HAP-1 (cell line): ENCODE measurements around the gene OR4M2.
"Not testable (repeated sequence)": the region's sequence is repeated elsewhere in the genome, so short reads cannot be mapped to it uniquely, and the experiment has no call there.

Experiments used
- DNase-seq, 2 experiments: peaks; one replicate each; pipeline ENCODE4 v3.0.0-alpha.2; 2016 to 2020; ENCODE audit warnings: low spot score in 2 of 2
- H3K27me3 ChIP-seq: fragments of 250-450 bp; sonication (Bioruptor Pico); 2 replicates; pipeline ENCODE4 v1.5.1; 2020; ENCODE audit warnings: low read depth, mild to moderate bottlenecking, moderate library complexity
- H3K36me3 ChIP-seq: fragments of 250-450 bp; sonication (Bioruptor Pico); replicated peaks from 2 replicates; pipeline ENCODE4 v1.5.1; 2020; ENCODE audit warnings: mild to moderate bottlenecking
- H3K4me1 ChIP-seq: fragments of 250-450 bp; sonication (Bioruptor Pico); 2 replicates; pipeline ENCODE4 v1.5.1; 2020; ENCODE audit warnings: mild to moderate bottlenecking
- H3K4me3 ChIP-seq: fragments of 250-450 bp; sonication (Bioruptor Pico); 2 replicates; pipeline ENCODE4 v1.5.1; 2020; ENCODE audit warnings: mild to moderate bottlenecking, moderate library complexity
- H3K9me3 ChIP-seq: fragments of 250-450 bp; sonication (Bioruptor Pico); 2 replicates; pipeline ENCODE4 v1.5.1; 2020; ENCODE audit warnings: mild to moderate bottlenecking, moderate library complexity
- in situ Hi-C: fragments of 300-500 bp; cut with MboI; formaldehyde crosslinking; loops from 3 replicates; pipeline ENCODE4 v1.14.3; 2020; ENCODE audit warnings: low sequenced_read_pairs, inconsistent platforms, mixed read lengths

The OR4M2 gene

DNA sequence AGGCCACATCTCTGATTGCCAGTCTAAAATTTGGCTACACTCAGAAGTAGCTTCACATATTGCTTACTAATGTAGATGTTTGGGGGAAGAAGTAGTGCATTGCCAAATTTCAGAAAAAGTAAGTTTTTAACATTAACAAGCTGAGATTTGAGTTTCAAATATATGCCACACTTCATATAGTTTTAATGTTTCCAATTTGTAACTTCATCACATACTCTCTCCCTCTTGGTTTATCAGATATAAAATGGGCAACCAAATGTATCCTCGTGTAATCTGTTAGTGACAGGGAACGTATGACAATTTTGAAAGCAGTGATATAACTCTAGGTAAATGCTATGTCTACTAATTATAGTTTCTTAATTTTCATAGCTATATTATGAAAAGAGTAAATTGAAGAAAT lies at the start of gene OR4M2:
TSS of gene OR4M2 (plus strand) at position 301 of the 400 bp plus-strand sequence. CDS start at position 399, 98 bp downstream.
- H3K36me3 ChIP-seq, H3K9me3 ChIP-seq, H3K4me1 ChIP-seq, in situ Hi-C loops, H3K27me3 ChIP-seq, DNase-seq, H3K4me3 ChIP-seq: not testable (repeated sequence)

GRCh38 chr15:22069267-22069666 lies 11.1 kb upstream of the OR4M2 start:
- H3K9me3 ChIP-seq, H3K4me3 ChIP-seq, H3K4me1 ChIP-seq, H3K36me3 ChIP-seq, in situ Hi-C loops, H3K27me3 ChIP-seq, DNase-seq: not testable (repeated sequence)

DNA sequence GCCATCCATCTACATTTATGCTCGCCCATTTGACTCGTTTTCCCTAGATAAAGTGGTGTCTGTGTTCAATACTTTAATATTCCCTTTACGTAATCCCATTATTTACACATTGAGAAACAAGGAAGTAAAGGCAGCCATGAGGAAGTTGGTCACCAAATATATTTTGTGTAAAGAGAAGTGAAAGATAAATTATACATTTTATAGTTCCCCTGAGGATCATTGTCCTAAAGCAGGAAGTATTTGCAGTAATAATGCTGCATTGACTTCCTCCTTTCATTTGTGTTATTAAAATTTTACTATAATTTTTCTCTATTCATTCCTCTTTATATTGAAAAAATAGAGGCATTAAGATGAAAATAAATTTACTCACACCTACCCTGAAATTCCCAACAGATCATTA lies 1.1 kb downstream of the OR4M2 start:
- H3K36me3 ChIP-seq, DNase-seq, H3K27me3 ChIP-seq, in situ Hi-C loops, H3K9me3 ChIP-seq, H3K4me1 ChIP-seq, H3K4me3 ChIP-seq: not testable (repeated sequence)

DNA sequence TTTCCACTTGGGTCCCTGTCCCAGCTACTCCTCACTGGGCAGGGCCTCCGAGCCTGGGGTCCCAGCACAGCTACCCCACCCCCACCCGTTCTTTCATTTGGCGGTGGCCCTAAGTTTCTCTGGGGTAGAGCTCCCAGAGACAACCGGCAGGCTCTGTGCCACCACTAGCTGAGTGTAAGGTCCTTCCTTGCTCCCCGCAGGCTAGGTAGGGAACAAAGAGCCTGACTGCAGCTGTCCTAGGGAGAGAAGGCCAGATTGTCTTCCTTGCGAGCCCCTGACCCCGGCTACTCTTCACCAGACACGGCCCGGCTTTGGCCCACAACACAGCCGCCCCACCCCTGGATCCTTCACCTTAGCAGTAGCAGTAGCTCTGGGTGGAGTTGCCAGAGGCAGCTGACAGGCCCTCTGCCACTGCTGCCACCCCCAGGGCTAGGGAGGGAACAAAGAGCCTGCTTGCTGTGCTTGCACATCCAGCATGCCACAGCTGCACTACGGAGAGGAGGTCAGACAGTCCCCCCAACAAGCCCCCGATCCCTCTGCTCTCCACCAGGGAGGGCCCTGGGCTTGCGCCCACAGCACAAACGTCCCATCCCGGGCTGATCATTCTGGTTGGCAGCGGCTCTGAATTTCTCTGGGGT lies 18.4 kb downstream of the OR4M2 start:
- H3K4me3 ChIP-seq, in situ Hi-C loops, H3K27me3 ChIP-seq, H3K4me1 ChIP-seq, H3K9me3 ChIP-seq, H3K36me3 ChIP-seq: not testable (repeated sequence)
- peak in 1 of 2 experiments; percentile 6 for DNase-seq

GRCh38 chr15:22099289-22099891 lies 19.1 kb downstream of the OR4M2 start:
- H3K4me3 ChIP-seq, DNase-seq, H3K4me1 ChIP-seq, H3K9me3 ChIP-seq, H3K36me3 ChIP-seq, H3K27me3 ChIP-seq, in situ Hi-C loops: not testable (repeated sequence)

- in situ Hi-C loops, result not testable (repeated sequence)
Observed at GRCh38 chr15:22122033-22122432, 41.7 kb downstream of the OR4M2 start.

More at GRCh38 chr15:22122033-22122432, 41.7 kb downstream of the OR4M2 start:
- not testable (repeated sequence) for H3K4me1 ChIP-seq, H3K36me3 ChIP-seq, H3K9me3 ChIP-seq, DNase-seq, H3K4me3 ChIP-seq, H3K27me3 ChIP-seq
